Measurements from ENCODE around the gene NDUFS2.

DNA sequence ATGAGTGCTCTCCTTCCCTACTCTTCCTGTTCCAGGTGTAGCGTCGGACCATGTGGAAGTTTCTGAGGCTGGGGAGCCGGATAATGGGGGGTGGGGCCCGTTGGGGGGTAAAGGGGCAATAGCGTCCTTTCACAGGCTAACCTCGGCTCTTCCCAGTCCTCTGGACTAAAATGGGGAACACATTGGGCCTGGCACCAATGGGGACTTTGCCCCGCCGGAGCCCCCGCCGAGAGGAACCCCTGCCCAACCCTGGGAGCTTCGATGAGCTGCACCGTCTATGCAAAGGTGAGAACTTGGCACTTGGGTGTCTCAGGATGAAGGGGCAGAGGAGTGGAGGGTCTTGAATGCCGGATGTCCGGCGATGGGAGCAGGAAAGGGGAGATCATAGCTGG, 24.1 kb downstream of the NDUFS2 start:
- TF ChIP-seq, protein P1, sequence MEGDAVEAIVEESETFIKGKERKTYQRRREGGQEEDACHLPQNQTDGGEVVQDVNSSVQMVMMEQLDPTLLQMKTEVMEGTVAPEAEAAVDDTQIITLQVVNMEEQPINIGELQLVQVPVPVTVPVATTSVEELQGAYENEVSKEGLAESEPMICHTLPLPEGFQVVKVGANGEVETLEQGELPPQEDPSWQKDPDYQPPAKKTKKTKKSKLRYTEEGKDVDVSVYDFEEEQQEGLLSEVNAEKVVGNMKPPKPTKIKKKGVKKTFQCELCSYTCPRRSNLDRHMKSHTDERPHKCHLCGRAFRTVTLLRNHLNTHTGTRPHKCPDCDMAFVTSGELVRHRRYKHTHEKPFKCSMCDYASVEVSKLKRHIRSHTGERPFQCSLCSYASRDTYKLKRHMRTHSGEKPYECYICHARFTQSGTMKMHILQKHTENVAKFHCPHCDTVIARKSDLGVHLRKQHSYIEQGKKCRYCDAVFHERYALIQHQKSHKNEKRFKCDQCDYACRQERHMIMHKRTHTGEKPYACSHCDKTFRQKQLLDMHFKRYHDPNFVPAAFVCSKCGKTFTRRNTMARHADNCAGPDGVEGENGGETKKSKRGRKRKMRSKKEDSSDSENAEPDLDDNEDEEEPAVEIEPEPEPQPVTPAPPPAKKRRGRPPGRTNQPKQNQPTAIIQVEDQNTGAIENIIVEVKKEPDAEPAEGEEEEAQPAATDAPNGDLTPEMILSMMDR (IDR thresholded peaks at IDR 0.05), result no peak
- TF ChIP-seq POLR2A (IDR thresholded peaks at IDR 0.05), result no peak
- no peak for TF ChIP-seq POLR2AphosphoS5 (IDR thresholded peaks at IDR 0.05)
- no peak for TF ChIP-seq EP300 (IDR thresholded peaks at IDR 0.05)

All from upper lobe of left lung (tissue), 4 donors.